Panc1 (cell line): Measurements from ENCODE around the gene DPPA5.

Source experiments
- POLR2AphosphoS5 ChIP-seq: IDR thresholded peaks from 2 replicates; pipeline ENCODE4 v1.6.1; 2012; ENCODE audit warnings: mild to moderate bottlenecking, low read depth, low read length, moderate library complexity
- SIN3A ChIP-seq: IDR thresholded peaks from 2 replicates; pipeline ENCODE4 v1.6.1; 2012; ENCODE audit warnings: low read depth, mild to moderate bottlenecking, low read length, moderate library complexity, borderline replicate concordance; ENCODE audit not compliant: insufficient read depth
- TCF7L2 ChIP-seq: IDR thresholded peaks from 2 replicates; pipeline ENCODE4 v1.6.1; 2011; ENCODE audit warnings: mild to moderate bottlenecking, low read depth, low read length, inconsistent platforms
- TF ChIP-seq, protein P1 (sequence below): fragments of 450-650 bp; IDR thresholded peaks from 2 replicates; pipeline ENCODE4 v1.5.1; 2017; ENCODE audit warnings: mild to moderate bottlenecking
- TF ChIP-seq, protein P2 (sequence below), 2 experiments: IDR thresholded peaks; 2 replicates each; pipeline ENCODE4 v1.6.1; 2011 to 2012; ENCODE audit warnings: low read depth in 2 of 2, control low read depth in 1 of 2, low read length in 1 of 2, mild to moderate bottlenecking in 1 of 2, moderate library complexity in 1 of 2; ENCODE audit not compliant: insufficient read depth in 1 of 2

DNA sequence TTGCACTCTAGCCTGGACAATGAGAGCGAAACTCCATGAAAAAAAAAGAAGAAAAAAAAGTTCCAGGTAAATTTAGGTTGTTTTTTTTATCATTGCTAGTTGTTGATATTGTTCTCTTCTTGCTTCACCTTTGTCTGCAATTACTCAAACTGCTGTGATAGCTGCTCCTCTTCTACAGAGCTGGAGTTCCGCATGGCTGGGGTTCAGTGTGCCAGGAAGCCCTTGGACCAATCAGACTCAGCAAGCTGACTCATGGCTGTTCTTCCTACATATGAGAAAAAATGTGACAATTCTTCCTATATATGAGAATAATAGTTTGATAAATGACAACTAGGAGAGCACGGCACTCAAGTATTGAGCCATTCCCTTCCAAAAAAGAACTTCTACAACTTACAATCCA, 28.4 kb downstream of the DPPA5 start:
- TF ChIP-seq, protein P1, sequence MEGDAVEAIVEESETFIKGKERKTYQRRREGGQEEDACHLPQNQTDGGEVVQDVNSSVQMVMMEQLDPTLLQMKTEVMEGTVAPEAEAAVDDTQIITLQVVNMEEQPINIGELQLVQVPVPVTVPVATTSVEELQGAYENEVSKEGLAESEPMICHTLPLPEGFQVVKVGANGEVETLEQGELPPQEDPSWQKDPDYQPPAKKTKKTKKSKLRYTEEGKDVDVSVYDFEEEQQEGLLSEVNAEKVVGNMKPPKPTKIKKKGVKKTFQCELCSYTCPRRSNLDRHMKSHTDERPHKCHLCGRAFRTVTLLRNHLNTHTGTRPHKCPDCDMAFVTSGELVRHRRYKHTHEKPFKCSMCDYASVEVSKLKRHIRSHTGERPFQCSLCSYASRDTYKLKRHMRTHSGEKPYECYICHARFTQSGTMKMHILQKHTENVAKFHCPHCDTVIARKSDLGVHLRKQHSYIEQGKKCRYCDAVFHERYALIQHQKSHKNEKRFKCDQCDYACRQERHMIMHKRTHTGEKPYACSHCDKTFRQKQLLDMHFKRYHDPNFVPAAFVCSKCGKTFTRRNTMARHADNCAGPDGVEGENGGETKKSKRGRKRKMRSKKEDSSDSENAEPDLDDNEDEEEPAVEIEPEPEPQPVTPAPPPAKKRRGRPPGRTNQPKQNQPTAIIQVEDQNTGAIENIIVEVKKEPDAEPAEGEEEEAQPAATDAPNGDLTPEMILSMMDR, result no peak
- TF ChIP-seq POLR2AphosphoS5 (no peak), SIN3A (no peak), TCF7L2 (no peak)
- TF ChIP-seq, protein P2, sequence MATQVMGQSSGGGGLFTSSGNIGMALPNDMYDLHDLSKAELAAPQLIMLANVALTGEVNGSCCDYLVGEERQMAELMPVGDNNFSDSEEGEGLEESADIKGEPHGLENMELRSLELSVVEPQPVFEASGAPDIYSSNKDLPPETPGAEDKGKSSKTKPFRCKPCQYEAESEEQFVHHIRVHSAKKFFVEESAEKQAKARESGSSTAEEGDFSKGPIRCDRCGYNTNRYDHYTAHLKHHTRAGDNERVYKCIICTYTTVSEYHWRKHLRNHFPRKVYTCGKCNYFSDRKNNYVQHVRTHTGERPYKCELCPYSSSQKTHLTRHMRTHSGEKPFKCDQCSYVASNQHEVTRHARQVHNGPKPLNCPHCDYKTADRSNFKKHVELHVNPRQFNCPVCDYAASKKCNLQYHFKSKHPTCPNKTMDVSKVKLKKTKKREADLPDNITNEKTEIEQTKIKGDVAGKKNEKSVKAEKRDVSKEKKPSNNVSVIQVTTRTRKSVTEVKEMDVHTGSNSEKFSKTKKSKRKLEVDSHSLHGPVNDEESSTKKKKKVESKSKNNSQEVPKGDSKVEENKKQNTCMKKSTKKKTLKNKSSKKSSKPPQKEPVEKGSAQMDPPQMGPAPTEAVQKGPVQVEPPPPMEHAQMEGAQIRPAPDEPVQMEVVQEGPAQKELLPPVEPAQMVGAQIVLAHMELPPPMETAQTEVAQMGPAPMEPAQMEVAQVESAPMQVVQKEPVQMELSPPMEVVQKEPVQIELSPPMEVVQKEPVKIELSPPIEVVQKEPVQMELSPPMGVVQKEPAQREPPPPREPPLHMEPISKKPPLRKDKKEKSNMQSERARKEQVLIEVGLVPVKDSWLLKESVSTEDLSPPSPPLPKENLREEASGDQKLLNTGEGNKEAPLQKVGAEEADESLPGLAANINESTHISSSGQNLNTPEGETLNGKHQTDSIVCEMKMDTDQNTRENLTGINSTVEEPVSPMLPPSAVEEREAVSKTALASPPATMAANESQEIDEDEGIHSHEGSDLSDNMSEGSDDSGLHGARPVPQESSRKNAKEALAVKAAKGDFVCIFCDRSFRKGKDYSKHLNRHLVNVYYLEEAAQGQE (IDR thresholded peaks at IDR 0.05; ENCODE audit: insufficient read depth in 1 of 2, low read depth in 2 of 2, low read length in 1 of 2), result no peak
